B cell (primary cell): ENCODE data around the gene OPHN1. TPM values are rescaled to one million over a fixed set of nuclear protein-coding genes. Genes with fewer than 3 reads are reported as not detected.

Experiments
- ATAC-seq: fragments of 200-7000 bp; cut with Tn5 transposase; one replicate; pipeline ENCODE4 v1.10.0; 2021; ENCODE audit warnings: low read depth, mild to moderate bottlenecking, moderate number of reproducible peaks, moderate library complexity
- CTCF ChIA-PET: fragments of 350-600 bp; sonication (Branson Sonifier 250); formaldehyde crosslinking; loops from one replicate; lab custom pipeline; 2021; ENCODE audit warnings: antibody characterized with exemption, inconsistent platforms; lab: Charles Lee
- POLR2A ChIA-PET: fragments of 350-600 bp; sonication (Branson Sonifier 250); formaldehyde crosslinking; loops from one replicate; lab custom pipeline; 2021; ENCODE audit warnings: antibody characterized with exemption; lab: Charles Lee
- DNase-seq: peaks from one replicate; pipeline ENCODE4 v3.0.0; 2013
- H2AFZ ChIP-seq: 2 replicates; pipeline ENCODE4 v1.6.1; 2012; ENCODE audit warnings: mild to moderate bottlenecking, low read depth, low read length; ENCODE audit not compliant: insufficient read depth, poor library complexity, severe bottlenecking
- H3K27ac ChIP-seq, 2 donors: 1 replicate in 1 of 2; 2 replicates in 1 of 2; pipeline ENCODE4 v1.5.1; 2012 to 2013; ENCODE audit warnings: low read length in 2 of 2, mild to moderate bottlenecking in 2 of 2, moderate library complexity in 1 of 2
- H3K27me3 ChIP-seq, 4 experiments: fragments of 200-600 bp in 1 of 4; sonication (generic) in 1 of 4; replicated peaks in 1 of 4; 1 replicate in 2 of 4; 2 replicates in 2 of 4; pipeline versions ENCODE4 v1.6.1 to v1.7.0; 2013 to 2016; ENCODE audit warnings: low read length in 3 of 4, mild to moderate bottlenecking in 2 of 4, mixed read lengths in 1 of 4, moderate library complexity in 1 of 4; ENCODE audit not compliant: insufficient read depth in 4 of 4, control insufficient read depth in 3 of 4; ENCODE audit errors: control extremely low read depth in 1 of 4
- H3K36me3 ChIP-seq, 2 experiments: replicated peaks in 1 of 2; 1 replicate in 1 of 2; 2 replicates in 1 of 2; pipeline versions ENCODE4 v1.6.1 to v1.7.1; 2013; ENCODE audit warnings: low read length in 1 of 2; ENCODE audit not compliant: insufficient read depth in 2 of 2, control insufficient read depth in 1 of 2; ENCODE audit errors: control extremely low read depth in 1 of 2, extremely low read depth in 1 of 2
- H3K4me1 ChIP-seq, 2 donors: fragments of 200-600 bp in 1 of 2; sonication (generic) in 1 of 2; 1 replicate in 1 of 2; 2 replicates in 1 of 2; pipeline versions ENCODE4 v1.5.1 to v1.6.1; 2013 to 2017; ENCODE audit warnings: low read length in 2 of 2; ENCODE audit not compliant: control insufficient read depth in 2 of 2, insufficient read depth in 2 of 2
- H3K4me2 ChIP-seq: replicated peaks from 2 replicates; pipeline ENCODE3; 2012; ENCODE audit warnings: mild to moderate bottlenecking, low read depth, low read length; ENCODE audit not compliant: poor library complexity, severe bottlenecking
- H3K4me3 ChIP-seq, 5 experiments: fragments of 200-600 bp in 1 of 5; sonication (generic) in 1 of 5; 1 replicate in 3 of 5; 2 replicates in 2 of 5; pipeline versions ENCODE4 v1.5.1 to v1.7.0; 2011 to 2016; ENCODE audit warnings: low read length in 4 of 5, mild to moderate bottlenecking in 4 of 5, low read depth in 2 of 5, control low read depth in 1 of 5, moderate library complexity in 1 of 5; ENCODE audit not compliant: insufficient read depth in 1 of 5; ENCODE audit errors: control extremely low read depth in 1 of 5, extremely low read depth in 1 of 5
- H3K79me2 ChIP-seq: fragments of 200-600 bp; sonication (generic); one replicate; pipeline ENCODE4 v1.6.0; 2016; ENCODE audit warnings: low read length; ENCODE audit not compliant: control insufficient read depth, insufficient read depth
- H3K9ac ChIP-seq: fragments of 200-600 bp; sonication (generic); 2 replicates; pipeline ENCODE4 v1.6.1; 2017; ENCODE audit warnings: mild to moderate bottlenecking, low read length, moderate library complexity
- H3K9me3 ChIP-seq, 3 donors: one replicate each; pipeline versions ENCODE4 v1.6.1 to v1.7.1; 2013; ENCODE audit warnings: low read length in 2 of 3; ENCODE audit not compliant: control insufficient read depth in 2 of 3, insufficient read depth in 1 of 3; ENCODE audit errors: control extremely low read depth in 1 of 3
- H4K20me1 ChIP-seq: 2 replicates; pipeline ENCODE4 v1.6.0; 2012; ENCODE audit warnings: mild to moderate bottlenecking, low read length; ENCODE audit not compliant: insufficient read depth, control insufficient read depth, poor library complexity, severe bottlenecking
- H3K27ac Mint-ChIP-seq: one replicate; pipeline ENCODE4 v1.8.0; 2021; ENCODE audit warnings: mixed read lengths
- H3K27me3 Mint-ChIP-seq: one replicate; pipeline ENCODE4 v1.8.0; 2021; ENCODE audit warnings: mixed read lengths
- H3K4me1 Mint-ChIP-seq: one replicate; pipeline ENCODE4 v1.8.0; 2021; ENCODE audit warnings: mixed read lengths
- H3K4me3 Mint-ChIP-seq: one replicate; pipeline ENCODE4 v1.8.0; 2021; ENCODE audit warnings: mixed read lengths
- H3K9me3 Mint-ChIP-seq: one replicate; pipeline ENCODE4 v1.8.0; 2022; ENCODE audit warnings: mixed read lengths; ENCODE audit not compliant: insufficient read depth
- CTCF ChIP-seq: fragments of 200-600 bp; IDR thresholded peaks from one replicate; pipeline ENCODE4 v1.8.0; 2022; ENCODE audit warnings: antibody characterized with exemption, mild to moderate bottlenecking
- EZH2 ChIP-seq: IDR thresholded peaks from 2 replicates; pipeline ENCODE4 v1.6.1; 2012; ENCODE audit warnings: borderline replicate concordance, low read depth, mild to moderate bottlenecking, moderate library complexity, low read length; ENCODE audit not compliant: insufficient read depth, poor library complexity, severe bottlenecking
- WGBS: methylation state at CpG from one replicate; pipeline ENCODE4 v1.1.5; 2013; ENCODE audit warnings: missing lambda C conversion rate; ENCODE audit not compliant: insufficient coverage; 5-methylcytosine and 5-hydroxymethylcytosine counted together
- intact Hi-C: fragments of 100-400 bp; cut with micrococcal nuclease; formaldehyde crosslinking; loops from one replicate; pipeline ENCODE4 v1.10.0; 2022
- polyA plus RNA-seq: library from polyadenylated mRNA; depleted of rRNA; stranded (reverse); fragments of >200 nt; gene quantifications from 2 replicates; pipeline ENCODE4 v1.2.3, GENCODE V29; 2012
- total RNA-seq, 2 donors: library from RNA; stranded (reverse); fragments of 120-200 nt in 1 of 2; gene quantifications; 1 replicate in 1 of 2; 2 replicates in 1 of 2; pipeline versions ENCODE4 v1.2.3 to v1.2.4, GENCODE V29; 2013 to 2022

Gene OPHN1
- total and polyA plus RNA-seq, 2 donors (not counting 1 experiment from before 2014, with no cell fraction given) = 0.03 to 0.17 TPM

- H4K20me1 ChIP-seq = no peaks in the 10 kb centered on the region
- CTCF ChIA-PET = no interaction called here
- no peak overlapping the region for H3K9ac ChIP-seq
- H3K27ac ChIP-seq = no peak overlapping the region
- no peak overlapping the region for H3K27ac Mint-ChIP-seq
- H3K4me2 ChIP-seq = no peak overlapping the region
- WGBS = no CpG with 5 or more reads among the region's 4 CpGs
- H3K4me1 ChIP-seq = no peaks in the 10 kb centered on the region
- no peaks in the 10 kb centered on the region for H3K27me3 ChIP-seq
- TF ChIP-seq CTCF (no peak), EZH2 (no peak)
- no peaks in the 10 kb centered on the region for H3K9me3 Mint-ChIP-seq
- no peak overlapping the region for H2AFZ ChIP-seq
- ATAC-seq (no peak), DNase-seq (no peak)
- H3K9me3 ChIP-seq = peaks cover 0 to 3% (median 0%) of the 10 kb centered on the region in 3 donors
- H3K4me3 Mint-ChIP-seq = no peak overlapping the region
- H3K79me2 ChIP-seq = no peaks in the 10 kb centered on the region
- H3K27me3 Mint-ChIP-seq = no peaks in the 10 kb centered on the region
- no peaks in the 10 kb centered on the region for H3K36me3 ChIP-seq
- POLR2A ChIA-PET = no interaction called here
- H3K4me1 Mint-ChIP-seq = no peaks in the 10 kb centered on the region
- intact Hi-C loops = no loop called here
- no peak overlapping the region for H3K4me3 ChIP-seq
Measured at GRCh38 chrX:68133181-68133580, 300.1 kb downstream of the OPHN1 start.

DNA sequence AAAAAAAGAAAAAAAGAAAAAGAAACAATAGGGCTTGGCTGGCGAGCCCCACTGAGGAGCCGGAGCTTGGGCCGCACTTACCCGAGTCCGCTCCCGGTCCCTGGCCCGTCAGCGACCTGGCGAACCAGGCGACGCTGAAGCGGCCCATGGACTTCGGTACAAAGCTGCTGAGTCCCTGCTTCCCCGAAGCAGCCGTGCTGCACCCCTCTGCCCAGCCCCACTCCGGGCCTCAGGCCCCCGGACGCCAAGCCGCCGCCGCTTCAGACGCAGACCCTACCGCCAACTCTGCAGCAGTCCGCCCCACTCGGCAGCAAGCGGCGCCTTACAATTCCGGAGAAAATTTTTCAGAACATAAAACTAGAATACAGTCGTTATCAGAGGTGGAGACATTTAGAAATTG is 300.5 kb downstream of the OPHN1 start:
- Histone ChIP-seq H3K27me3 (no peaks in the 10 kb centered on the region), H3K27ac (no peak overlapping the region), H3K9ac (no peak overlapping the region), H3K4me2 (no peak overlapping the region), H3K4me1 (no peaks in the 10 kb centered on the region), H3K36me3 (no peaks in the 10 kb centered on the region), H3K9me3 (peaks cover 0 to 3% (median 0%) of the 10 kb centered on the region in 3 donors), H2AFZ (no peak overlapping the region), H4K20me1 (no peaks in the 10 kb centered on the region), H3K4me3 (no peak overlapping the region), H3K79me2 (no peaks in the 10 kb centered on the region)
- Mint-ChIP-seq H3K4me3 (no peak overlapping the region), H3K9me3 (no peaks in the 10 kb centered on the region), H3K4me1 (no peaks in the 10 kb centered on the region), H3K27me3 (no peaks in the 10 kb centered on the region), H3K27ac (no peak overlapping the region)
- TF ChIP-seq CTCF (no peak), EZH2 (no peak)
- ChIA-PET CTCF (no interaction called here), POLR2A (no interaction called here)
- DNase-seq (no peak), ATAC-seq (no peak)
- intact Hi-C loops = no loop called here
- 99% methylated on average over 10 of the region's 29 CpGs for WGBS
